H1 (cell line): ENCODE measurements around the gene PTER. TPM values are rescaled to one million over a fixed set of nuclear protein-coding genes. Genes with fewer than 3 reads are reported as not detected.

Experiments
- CTCF ChIA-PET: fragments of 300-600 bp; sonication (Branson Sonifier 250); formaldehyde crosslinking; loops from one replicate; lab custom pipeline; 2021; ENCODE audit not compliant: partially characterized antibody; lab: Charles Lee
- POLR2A ChIA-PET: fragments of 300-600 bp; sonication (Branson Sonifier 250); formaldehyde crosslinking; loops from one replicate; lab custom pipeline; 2021; ENCODE audit warnings: inconsistent platforms; ENCODE audit not compliant: partially characterized antibody; lab: Charles Lee
- DNase-seq, 2 experiments: peaks; one replicate each; pipeline versions ENCODE4 v3.0.0 to v3.0.0-alpha.2; 2010 to 2022; ENCODE audit warnings: low spot score in 2 of 2, low read depth in 1 of 2, mixed read lengths in 1 of 2
- FAIRE-seq: peaks from 2 replicates; lab custom pipeline; 2011; peaks lifted over from hg19 to GRCh38; lab: Jason Lieb, UNC
- H2AFZ ChIP-seq: 2 replicates; pipeline ENCODE4 v1.8.1; 2012; ENCODE audit warnings: low read length, inconsistent platforms
- H2AK5ac ChIP-seq: 2 replicates; pipeline ENCODE4 v1.6.1; 2013; ENCODE audit warnings: low read depth, low read length
- H2BK120ac ChIP-seq: replicated peaks from 2 replicates; pipeline ENCODE3; 2013; ENCODE audit warnings: low read depth, low read length, inconsistent platforms
- H2BK12ac ChIP-seq: 2 replicates; pipeline ENCODE4 v1.6.1; 2013; ENCODE audit warnings: low read depth, low read length
- H2BK15ac ChIP-seq: 2 replicates; pipeline ENCODE4 v1.6.1; 2013; ENCODE audit warnings: low read length
- H2BK20ac ChIP-seq: 2 replicates; pipeline ENCODE4 v1.6.1; 2013; ENCODE audit warnings: low read length
- H2BK5ac ChIP-seq: 2 replicates; pipeline ENCODE4 v1.6.1; 2013; ENCODE audit warnings: low read depth, low read length
- H3K14ac ChIP-seq: 2 replicates; pipeline ENCODE4 v1.6.1; 2013; ENCODE audit warnings: inconsistent platforms; ENCODE audit not compliant: insufficient read length
- H3K18ac ChIP-seq: 2 replicates; pipeline ENCODE4 v1.6.1; 2013; ENCODE audit warnings: low read length; ENCODE audit errors: extremely low read depth
- H3K23ac ChIP-seq: 2 replicates; pipeline ENCODE4 v1.6.1; 2013; ENCODE audit warnings: inconsistent platforms; ENCODE audit not compliant: insufficient read length
- H3K23me2 ChIP-seq: 2 replicates; pipeline ENCODE4 v1.6.1; 2013; ENCODE audit warnings: low read depth, low read length
- H3K27ac ChIP-seq: 2 replicates; pipeline ENCODE4 v1.6.1; 2011; ENCODE audit warnings: low read depth, low read length, inconsistent platforms
- H3K27me3 ChIP-seq, 4 experiments: replicated peaks in 1 of 4; 1 replicate in 1 of 4; 2 replicates in 3 of 4; pipeline versions ENCODE4 v1.6.1 to v1.8.1; 2011 to 2013; ENCODE audit warnings: low read length in 3 of 4, mild to moderate bottlenecking in 3 of 4, inconsistent platforms in 2 of 4, mixed read lengths in 2 of 4, moderate library complexity in 1 of 4; ENCODE audit not compliant: control insufficient read depth in 3 of 4, insufficient read depth in 3 of 4; ENCODE audit errors: extremely low read depth in 1 of 4
- H3K36me3 ChIP-seq, 4 experiments: 2 replicates each; pipeline versions ENCODE4 v1.6.1 to v1.8.1; 2011 to 2013; ENCODE audit warnings: mild to moderate bottlenecking in 4 of 4, low read length in 3 of 4, moderate library complexity in 2 of 4, control low read depth in 1 of 4, inconsistent platforms in 1 of 4; ENCODE audit not compliant: insufficient read depth in 4 of 4, control insufficient read depth in 2 of 4
- H3K4ac ChIP-seq: replicated peaks from 2 replicates; pipeline ENCODE3; 2013; ENCODE audit warnings: low read length, low read depth, mixed read lengths, inconsistent platforms; ENCODE audit not compliant: insufficient read length
- H3K4me1 ChIP-seq, 4 experiments: replicated peaks in 1 of 4; 1 replicate in 1 of 4; 2 replicates in 3 of 4; pipeline versions ENCODE4 v1.6.1 to v1.8.1; 2011 to 2013; ENCODE audit warnings: low read length in 3 of 4, inconsistent platforms in 2 of 4, mixed read lengths in 1 of 4; ENCODE audit not compliant: insufficient read depth in 4 of 4, control insufficient read depth in 3 of 4
- H3K4me2 ChIP-seq, 2 experiments: 2 replicates each; pipeline versions ENCODE4 v1.6.1 to v1.8.1; 2011 to 2013; ENCODE audit warnings: low read depth in 2 of 2, low read length in 2 of 2, control low read depth in 1 of 2, inconsistent platforms in 1 of 2, mild to moderate bottlenecking in 1 of 2; ENCODE audit not compliant: insufficient read depth in 1 of 2
- H3K4me3 ChIP-seq, 4 experiments: fragments of 200-600, 300-600 bp in 1 of 4; sonication (generic), shearing (Covaris generic), sonication (Bioruptor Twin) in 1 of 4; 2 replicates each; pipeline versions ENCODE4 v1.5.1 to v1.8.1; 2011 to 2016; ENCODE audit warnings: low read length in 4 of 4, low read depth in 3 of 4, control low read depth in 2 of 4, inconsistent platforms in 2 of 4, mild to moderate bottlenecking in 2 of 4, mixed read lengths in 1 of 4, moderate library complexity in 1 of 4; ENCODE audit not compliant: insufficient read depth in 2 of 4; ENCODE audit errors: extremely low read depth in 1 of 4
- H3K56ac ChIP-seq: replicated peaks from 2 replicates; pipeline ENCODE3; 2013; ENCODE audit warnings: low read depth, mild to moderate bottlenecking, mixed read lengths, low read length, inconsistent platforms; ENCODE audit not compliant: insufficient read length
- H3K79me1 ChIP-seq: 2 replicates; pipeline ENCODE4 v1.6.1; 2013; ENCODE audit warnings: low read depth, low read length, control low read depth
- H3K79me2 ChIP-seq, 2 experiments: 2 replicates each; pipeline versions ENCODE4 v1.6.1 to v1.8.1; 2012 to 2013; ENCODE audit warnings: low read length in 2 of 2, mild to moderate bottlenecking in 2 of 2, inconsistent platforms in 1 of 2; ENCODE audit not compliant: insufficient read depth in 2 of 2, control insufficient read depth in 1 of 2
- H3K9ac ChIP-seq, 4 experiments: replicated peaks in 1 of 4; 1 replicate in 1 of 4; 2 replicates in 3 of 4; pipeline versions ENCODE4 v1.6.1 to v1.8.1; 2011 to 2013; ENCODE audit warnings: low read depth in 3 of 4, low read length in 3 of 4, control low read depth in 2 of 4, mild to moderate bottlenecking in 2 of 4, moderate library complexity in 2 of 4, inconsistent platforms in 1 of 4; ENCODE audit errors: extremely low read depth in 1 of 4
- H3K9me3 ChIP-seq, 2 experiments: 2 replicates each; pipeline versions ENCODE4 v1.6.1 to v1.8.1; 2012 to 2013; ENCODE audit warnings: mild to moderate bottlenecking in 2 of 2, moderate library complexity in 2 of 2, control low read depth in 1 of 2, inconsistent platforms in 1 of 2, low read depth in 1 of 2, low read length in 1 of 2, mixed read lengths in 1 of 2; ENCODE audit not compliant: insufficient read depth in 2 of 2
- H4K20me1 ChIP-seq, 2 experiments: replicated peaks in 1 of 2; 2 replicates each; pipeline versions ENCODE3 to v1.8.1; 2011 to 2013; ENCODE audit warnings: inconsistent platforms in 2 of 2, low read length in 2 of 2, mild to moderate bottlenecking in 1 of 2; ENCODE audit not compliant: insufficient read depth in 2 of 2, control insufficient read depth in 1 of 2
- H4K5ac ChIP-seq: 2 replicates; pipeline ENCODE4 v1.6.1; 2013; ENCODE audit warnings: low read length, low read depth, mixed read lengths, inconsistent platforms; ENCODE audit not compliant: insufficient read length
- H4K8ac ChIP-seq: 2 replicates; pipeline ENCODE4 v1.8.0; 2013; ENCODE audit warnings: mild to moderate bottlenecking, moderate library complexity, low read length, inconsistent platforms; ENCODE audit not compliant: insufficient read depth; ENCODE audit errors: extremely low read depth
- H4K91ac ChIP-seq: replicated peaks from 2 replicates; pipeline ENCODE3; 2013; ENCODE audit warnings: low read length, mixed read lengths, inconsistent platforms; ENCODE audit not compliant: insufficient read length
- BRCA1 ChIP-seq: IDR thresholded peaks from 2 replicates; pipeline ENCODE4 v1.6.1; 2012; ENCODE audit warnings: low read depth, low read length, improper control_type of control experiment
- CBX5 ChIP-seq: fragments of 300-800, 300-1000 bp; sonication (generic); IDR thresholded peaks from 2 replicates; pipeline ENCODE4 v1.7.1; 2016; ENCODE audit warnings: antibody characterized with exemption, low read length, low read depth
- EZH2 ChIP-seq: fragments of 200-600 bp; sonication (generic); IDR thresholded peaks from 2 replicates; pipeline ENCODE4 v1.7.1; 2012; ENCODE audit warnings: low read depth, mild to moderate bottlenecking, moderate library complexity, low read length, inconsistent platforms; ENCODE audit not compliant: severe bottlenecking
- HDAC2 ChIP-seq, 2 experiments: fragments of 300-600 bp in 1 of 2; sonication (generic) in 1 of 2; IDR thresholded peaks; 2 replicates each; pipeline ENCODE4 v1.6.1; 2011 to 2012; ENCODE audit warnings: low read depth in 2 of 2, low read length in 2 of 2, mild to moderate bottlenecking in 2 of 2, moderate library complexity in 2 of 2, borderline replicate concordance in 1 of 2, inconsistent platforms in 1 of 2
- JUND ChIP-seq: IDR thresholded peaks from 2 replicates; pipeline ENCODE4 v1.6.1; 2011; ENCODE audit warnings: mild to moderate bottlenecking, improper control_type of control experiment, low read length
- NRF1 ChIP-seq: IDR thresholded peaks from 2 replicates; pipeline ENCODE4 v1.6.1; 2011; ENCODE audit warnings: mild to moderate bottlenecking, low read depth, low read length, improper control_type of control experiment
- SIRT6 ChIP-seq: IDR thresholded peaks from one replicate; pipeline ENCODE4 v1.7.1; 2012; ENCODE audit warnings: low read length, inconsistent platforms
- SIX5 ChIP-seq: IDR thresholded peaks from 2 replicates; pipeline ENCODE4 v1.6.1; 2011; ENCODE audit warnings: mild to moderate bottlenecking, low read depth, low read length
- TAF7 ChIP-seq: optimal IDR thresholded peaks from 2 replicates; pipeline ENCODE3; 2011; ENCODE audit warnings: low read depth, mild to moderate bottlenecking, inconsistent platforms, low read length, moderate library complexity, borderline replicate concordance
- TCF12 ChIP-seq: IDR thresholded peaks from 2 replicates; pipeline ENCODE4 v1.6.1; 2011; ENCODE audit warnings: low read depth, mild to moderate bottlenecking, low read length
- USF2 ChIP-seq: IDR thresholded peaks from 2 replicates; pipeline ENCODE4 v1.6.1; 2011; ENCODE audit warnings: low read length, improper control_type of control experiment
- WGBS, 2 experiments: shearing (Covaris generic) in 1 of 2; methylation state at CpG; one replicate each; pipeline versions ENCODE4 v1.1.6 to v1.1.7; 2013 to 2015; ENCODE audit warnings: low lambda C conversion rate in 2 of 2, mixed read lengths in 2 of 2, inconsistent platforms in 1 of 2, low coverage in 1 of 2, missing lambda C conversion rate in 1 of 2; ENCODE audit not compliant: insufficient replicate concordance in 2 of 2, insufficient coverage in 1 of 2, insufficient read length in 1 of 2; ENCODE audit errors: extremely low coverage in 1 of 2, missing lambda C conversion rate in 1 of 2; 5-methylcytosine and 5-hydroxymethylcytosine counted together
- polyA plus RNA-seq, 7 experiments: library from polyadenylated mRNA; depleted of rRNA in 3 of 7; stranded (reverse) in 5 of 7; unstranded in 2 of 7; fragments of >200 nt in 5 of 7; fragments of 200-250 nt in 2 of 7; gene quantifications; 1 replicate in 5 of 7; 2 replicates in 1 of 7; 4 replicates in 1 of 7; pipeline versions ENCODE4 v1.2.1 to v1.2.3, GENCODE V29; 2011 to 2013; ENCODE audit warnings: missing spikeins in 2 of 7, mixed read lengths in 2 of 7
- total RNA-seq: library from RNA; stranded (reverse); fragmentation: NEBNext Ultra II Directional; extraction: Animal tissue kit (Norgen Biotek cat#: 25700); gene quantifications from 2 replicates; pipeline ENCODE4 v1.2.1, GENCODE V29; 2021
- TF ChIP-seq, protein P1 (sequence below): IDR thresholded peaks from 2 replicates; pipeline ENCODE4 v1.6.1; 2012; ENCODE audit warnings: low read length, inconsistent platforms

The PTER gene
- total and polyA plus RNA-seq, 2 of the 8 experiments (the other 6 are each of a cell fraction or from before 2014, with no cell fraction given): 4.4 to 7.8 TPM

DNA sequence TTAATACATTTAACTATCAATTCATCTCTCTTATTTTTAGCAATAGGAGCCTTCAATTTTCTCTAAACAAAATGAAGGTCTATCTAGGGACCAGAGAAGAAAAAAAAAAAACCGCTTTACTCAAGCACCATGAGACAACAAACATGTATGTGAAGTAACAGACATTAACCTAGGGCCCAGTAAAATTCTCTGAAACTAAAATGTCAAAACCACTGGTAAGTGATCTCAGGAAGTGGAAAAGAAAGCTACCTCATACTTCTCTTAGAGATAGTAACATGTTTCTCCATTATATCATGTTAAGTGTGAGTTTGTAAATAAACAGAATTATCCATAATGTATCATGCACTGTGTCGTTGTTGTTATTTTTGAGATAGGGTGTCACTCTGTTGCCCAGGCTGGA, 35.4 kb upstream of the PTER start:
- Histone ChIP-seq H3K36me3 (no peaks in the 10 kb centered on the region), H3K23me2 (no peaks in the 10 kb centered on the region), H3K27me3 (no peaks in the 10 kb centered on the region), H3K18ac (no peak overlapping the region), H3K14ac (no peak overlapping the region), H3K79me2 (no peaks in the 10 kb centered on the region), H3K23ac (no peak overlapping the region), H4K5ac (no peak overlapping the region), H3K4me1 (no peaks in the 10 kb centered on the region; a peak in 1 of 7 replicates), H4K91ac (no peak overlapping the region), H3K79me1 (no peaks in the 10 kb centered on the region), H4K8ac (no peak overlapping the region), H3K4ac (no peak overlapping the region), H4K20me1 (no peaks in the 10 kb centered on the region), H2BK12ac (no peak overlapping the region), H3K4me3 (no peak overlapping the region), H2AFZ (no peak overlapping the region), H3K4me2 (no peak overlapping the region), H2AK5ac (no peak overlapping the region), H3K9me3 (no peaks in the 10 kb centered on the region), H2BK120ac (no peak overlapping the region), H2BK15ac (no peak overlapping the region), H2BK20ac (no peak overlapping the region), H3K27ac (no peak overlapping the region), H3K56ac (no peak overlapping the region), H3K9ac (no peak overlapping the region), H2BK5ac (no peak overlapping the region)
- FAIRE-seq: no peak
- ChIA-PET POLR2A (no interaction called here), CTCF (interaction anchor here (0.6 to 1.5 kb wide), 4 partner anchors 9 to 506 kb away, joined by 3 to 5 read pairs (median 4); no protein-coding TSS in a partner anchor)
- DNase-seq: no peak
- 82% methylated on average over 2 of the region's 2 CpGs; no CpG with 5 or more reads in 1 of the 2 experiments for WGBS, 2 experiments
- TF ChIP-seq TAF7: no peak
- TF ChIP-seq USF2: no peak
- TF ChIP-seq SIRT6: no peak
- no peak for TF ChIP-seq CBX5
- no peak for TF ChIP-seq NRF1
- TF ChIP-seq JUND: no peak
- no peak for TF ChIP-seq EZH2
- no peak for TF ChIP-seq SIX5
- TF ChIP-seq HDAC2 (IDR thresholded peaks at IDR 0.05; ENCODE audit: borderline replicate concordance in 1 of 2, low read depth in 2 of 2, low read length in 2 of 2): no peak
- TF ChIP-seq, protein P1, sequence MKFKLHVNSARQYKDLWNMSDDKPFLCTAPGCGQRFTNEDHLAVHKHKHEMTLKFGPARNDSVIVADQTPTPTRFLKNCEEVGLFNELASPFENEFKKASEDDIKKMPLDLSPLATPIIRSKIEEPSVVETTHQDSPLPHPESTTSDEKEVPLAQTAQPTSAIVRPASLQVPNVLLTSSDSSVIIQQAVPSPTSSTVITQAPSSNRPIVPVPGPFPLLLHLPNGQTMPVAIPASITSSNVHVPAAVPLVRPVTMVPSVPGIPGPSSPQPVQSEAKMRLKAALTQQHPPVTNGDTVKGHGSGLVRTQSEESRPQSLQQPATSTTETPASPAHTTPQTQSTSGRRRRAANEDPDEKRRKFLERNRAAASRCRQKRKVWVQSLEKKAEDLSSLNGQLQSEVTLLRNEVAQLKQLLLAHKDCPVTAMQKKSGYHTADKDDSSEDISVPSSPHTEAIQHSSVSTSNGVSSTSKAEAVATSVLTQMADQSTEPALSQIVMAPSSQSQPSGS: no peak
- no peak for TF ChIP-seq BRCA1
- no peak for TF ChIP-seq TCF12
